OCI-LY7 (cell line): Measurements from ENCODE around the gene RAD51B. TPM values are rescaled to one million over a fixed set of nuclear protein-coding genes. Genes with fewer than 3 reads are reported as not detected.

ENCODE experiments used
- BruUV-seq: library from RNA; stranded (reverse); fragments of 400-500 nt; replicated peaks from 2 replicates; lab custom pipeline; 2021; lab: Mats Ljungman, UMichigan
- CTCF ChIA-PET: fragments of 300-600 bp; sonication (Branson Sonifier 250); formaldehyde crosslinking; loops from one replicate; lab custom pipeline; 2022; ENCODE audit warnings: antibody characterized with exemption; ENCODE audit not compliant: unreplicated experiment; lab: Charles Lee
- POLR2A ChIA-PET: fragments of 300-600 bp; sonication (Branson Sonifier 250); formaldehyde crosslinking; loops from one replicate; lab custom pipeline; 2022; ENCODE audit warnings: antibody characterized with exemption; lab: Charles Lee
- DNase-seq: peaks from one replicate; pipeline ENCODE4 v3.0.0-alpha.2; 2015; ENCODE audit warnings: low spot score
- H2AFZ ChIP-seq: fragments of 200-600 bp; sonication (generic), shearing (Covaris generic); 2 replicates; pipeline ENCODE4 v1.6.1; 2014; ENCODE audit warnings: mild to moderate bottlenecking, antibody characterized with exemption, low read length, moderate library complexity
- H3K27ac ChIP-seq: fragments of 200-600 bp; sonication (generic); 2 replicates; pipeline ENCODE4 v1.5.1; 2014; ENCODE audit warnings: mixed run types, low read depth, mild to moderate bottlenecking, moderate library complexity, low read length, inconsistent platforms; ENCODE audit not compliant: poor library complexity, severe bottlenecking
- H3K36me3 ChIP-seq: fragments of 200-600 bp; sonication (generic); 2 replicates; pipeline ENCODE4 v1.6.1; 2014; ENCODE audit warnings: mild to moderate bottlenecking, antibody characterized with exemption, low read length, moderate library complexity, mixed read lengths; ENCODE audit not compliant: insufficient read depth
- H3K4me1 ChIP-seq: fragments of 200-600 bp; sonication (generic); 2 replicates; pipeline ENCODE4 v1.5.1; 2014; ENCODE audit warnings: mild to moderate bottlenecking, low read length; ENCODE audit not compliant: insufficient read depth, poor library complexity, severe bottlenecking
- H3K4me2 ChIP-seq: fragments of 200-600 bp; sonication (generic); 2 replicates; pipeline ENCODE4 v1.6.1; 2014; ENCODE audit warnings: mild to moderate bottlenecking, low read length
- H3K4me3 ChIP-seq: fragments of 200-600 bp; sonication (generic); 2 replicates; pipeline ENCODE4 v1.5.1; 2014; ENCODE audit warnings: mild to moderate bottlenecking, low read depth, low read length; ENCODE audit not compliant: poor library complexity, severe bottlenecking
- H3K79me2 ChIP-seq: fragments of 200-600 bp; sonication (generic); 2 replicates; pipeline ENCODE4 v1.6.1; 2016; ENCODE audit warnings: low read depth, mild to moderate bottlenecking, low read length, moderate library complexity, mixed read lengths; ENCODE audit not compliant: insufficient read depth
- H3K9me2 ChIP-seq: fragments of 200-600 bp; sonication (generic); 2 replicates; pipeline ENCODE4 v1.6.1; 2016; ENCODE audit warnings: mild to moderate bottlenecking, low read length, mixed read lengths; ENCODE audit not compliant: insufficient read depth
- H3K9me3 ChIP-seq: fragments of 200-600 bp; sonication (generic); 2 replicates; pipeline ENCODE4 v1.6.1; 2014; ENCODE audit warnings: mild to moderate bottlenecking, mixed run types, low read length, mixed read lengths
- H4K20me1 ChIP-seq: fragments of 200-600 bp; sonication (generic); 2 replicates; pipeline ENCODE4 v1.6.1; 2014; ENCODE audit warnings: mild to moderate bottlenecking, antibody characterized with exemption, low read length, moderate library complexity, mixed read lengths; ENCODE audit not compliant: insufficient read depth
- CTCF ChIP-seq: fragments of 200-600 bp; sonication (generic); conservative IDR thresholded peaks from 2 replicates; pipeline ENCODE4 v1.5.1; 2014; ENCODE audit warnings: mild to moderate bottlenecking, antibody characterized with exemption, low read length, moderate library complexity, mixed read lengths
- EZH2phosphoT487 ChIP-seq: fragments of 200-600 bp; sonication (generic); IDR thresholded peaks from 2 replicates; pipeline ENCODE4 v1.6.1; 2018; ENCODE audit warnings: low read depth, borderline replicate concordance, mild to moderate bottlenecking, mixed run types, antibody characterized with exemption, low read length, moderate library complexity, mixed read lengths
- intact Hi-C: fragments of 100-400 bp; cut with micrococcal nuclease; formaldehyde crosslinking; loops from one replicate; pipeline ENCODE4 v1.10.0; 2022; ENCODE audit not compliant: unreplicated experiment
- total RNA-seq, 2 experiments: library from RNA; depleted of rRNA in 1 of 2; stranded (reverse); fragments of >200 nt in 1 of 2; shearing (Covaris generic) in 1 of 2; gene quantifications; 2 replicates each; pipeline ENCODE4 v1.2.3, GENCODE V29; 2014 to 2022

Gene RAD51B
- total RNA-seq, 2 experiments from 2014 or later, result 41.4 to 89.9 TPM

GRCh38 chr14:68603533-68604360 lies 784.2 kb downstream of the RAD51B start:
- BruUV-seq, result no TSS peak
- CTCF ChIA-PET, result no interaction called here

GRCh38 chr14:68604361-68604730 lies 784.8 kb downstream of the RAD51B start:
- ChIA-PET POLR2A (interaction anchor here (1.0 kb wide), 1 partner anchor 228 kb away, joined by 4 read pairs; no protein-coding TSS in a partner anchor), CTCF (no interaction called here)
- no peak for DNase-seq
- Histone ChIP-seq H3K4me3 (no peak overlapping the region), H3K9me2 (no peaks in the 10 kb centered on the region), H4K20me1 (no peaks in the 10 kb centered on the region), H3K36me3 (no peaks in the 10 kb centered on the region; the same call in 1 of the 2 replicates), H3K79me2 (no peaks in the 10 kb centered on the region), H3K4me2 (no peak overlapping the region), H3K4me1 (no peaks in the 10 kb centered on the region), H3K9me3 (0 out of 2 replicates have a peak, but pooled peaks cover 7% of the 10 kb centered on the region), H2AFZ (no peak overlapping the region), H3K27ac (no peak overlapping the region)
- intact Hi-C loops, result no loop called here
- BruUV-seq, result no TSS peak
- no peak for TF ChIP-seq CTCF

More at GRCh38 chr14:68603533-68604360, 784.2 kb downstream of the RAD51B start:
- Histone ChIP-seq H3K27ac (no peak overlapping the region), H2AFZ (no peak overlapping the region), H4K20me1 (no peaks in the 10 kb centered on the region), H3K9me3 (0 out of 2 replicates have a peak, but pooled peaks cover 7% of the 10 kb centered on the region), H3K9me2 (no peaks in the 10 kb centered on the region), H3K36me3 (no peaks in the 10 kb centered on the region; the same call in 1 of the 2 replicates), H3K4me1 (no peaks in the 10 kb centered on the region), H3K79me2 (no peaks in the 10 kb centered on the region), H3K4me2 (no peak overlapping the region), H3K4me3 (no peak overlapping the region)
- intact Hi-C loops, result no loop called here
- TF ChIP-seq CTCF (no peak), EZH2phosphoT487 (no peak)
- POLR2A ChIA-PET, result interaction anchor here (1.0 kb wide), 1 partner anchor 227 kb away, joined by 4 read pairs; no protein-coding TSS in a partner anchor
- no peak for DNase-seq

- Histone ChIP-seq H3K27ac (no peak overlapping the region), H3K9me3 (0 out of 2 replicates have a peak, but pooled peaks cover 7% of the 10 kb centered on the region), H4K20me1 (no peaks in the 10 kb centered on the region), H3K9me2 (no peaks in the 10 kb centered on the region), H3K4me1 (no peaks in the 10 kb centered on the region), H3K4me2 (no peak overlapping the region), H3K4me3 (no peak overlapping the region), H3K36me3 (no peaks in the 10 kb centered on the region; the same call in 1 of the 2 replicates), H3K79me2 (no peaks in the 10 kb centered on the region), H2AFZ (no peak overlapping the region)
- DNase-seq, result no peak
- BruUV-seq, result no TSS peak
- POLR2A ChIA-PET, result interaction anchor here (1.0 kb wide), 1 partner anchor 228 kb away, joined by 4 read pairs; no protein-coding TSS in a partner anchor
- intact Hi-C loops, result no loop called here
- TF ChIP-seq EZH2phosphoT487 (no peak), CTCF (no peak)
- CTCF ChIA-PET, result no interaction called here
Observed at GRCh38 chr14:68604822-68605221, 785.2 kb downstream of the RAD51B start.
